Amygdala (tissue), 56 donors: ENCODE data around the gene LRIT3.
"Not testable (repeated sequence)": the region's sequence is repeated elsewhere in the genome, so short reads cannot be mapped to it uniquely, and the experiment has no call there.

ENCODE experiments used
- DNase-seq, 56 donors: peaks; one replicate each; lab custom pipeline; 2025; lab: John Stamatoyannopoulos, UW

Gene LRIT3

GRCh38 chr4:109848501-109848900 is 594 bp downstream of the LRIT3 start:
- no peak for DNase-seq

GRCh38 chr4:109850601-109851000 is 2.7 kb downstream of the LRIT3 start:
- no peak for DNase-seq

GRCh38 chr4:109859426-109860300 is 11.8 kb downstream of the LRIT3 start:
- not testable (repeated sequence) for DNase-seq

- DNase-seq = no peak
These were observed 13.4 kb downstream of the LRIT3 start for GRCh38 chr4:109861271-109861670.

- no peak for DNase-seq
These were observed 14.1 kb downstream of the LRIT3 start for GRCh38 chr4:109861916-109862511.

- no peak for DNase-seq
These were observed 16.2 kb downstream of the LRIT3 start for GRCh38 chr4:109864134-109864533.

GRCh38 chr4:109870061-109870460 is 22.2 kb downstream of the LRIT3 start:
- DNase-seq = no peak

- DNase-seq = no peak
These were observed 24.2 kb downstream of the LRIT3 start for GRCh38 chr4:109872065-109872464.

- DNase-seq = no peak
These were observed 25.2 kb downstream of the LRIT3 start for GRCh38 chr4:109872950-109873656.

GRCh38 chr4:109873791-109874514 is 26.0 kb downstream of the LRIT3 start:
- no peak for DNase-seq

- no peak for DNase-seq
These were observed 27.2 kb downstream of the LRIT3 start for GRCh38 chr4:109875106-109875505.

GRCh38 chr4:109875553-109875952 is 27.6 kb downstream of the LRIT3 start:
- not testable (repeated sequence) for DNase-seq

GRCh38 chr4:109876634-109877265 is 28.8 kb downstream of the LRIT3 start:
- no peak for DNase-seq

GRCh38 chr4:109877400-109877799 is 29.5 kb downstream of the LRIT3 start:
- DNase-seq = no peak

- no peak for DNase-seq
These were observed 30.4 kb downstream of the LRIT3 start for GRCh38 chr4:109878355-109878754.

GRCh38 chr4:109879081-109879480 is 31.2 kb downstream of the LRIT3 start:
- peak in 1 of 56 donors; percentile 2 for DNase-seq

- no peak for DNase-seq
These were observed 31.9 kb downstream of the LRIT3 start for GRCh38 chr4:109879636-109880314.

- DNase-seq = no peak
These were observed 38.4 kb downstream of the LRIT3 start for GRCh38 chr4:109886303-109886702.

GRCh38 chr4:109887071-109887470 is 39.2 kb downstream of the LRIT3 start:
- DNase-seq = no peak

GRCh38 chr4:109890076-109890475 is 42.2 kb downstream of the LRIT3 start:
- DNase-seq = no peak
